OCI-LY1 (cell line): ENCODE data around the gene SIM2.

ENCODE experiments used
- H2AFZ ChIP-seq: fragments of 200-600 bp; sonication (generic), shearing (Covaris generic); 2 replicates; pipeline ENCODE4 v1.6.0; 2014; ENCODE audit warnings: antibody characterized with exemption, mild to moderate bottlenecking, low read length
- H3F3A ChIP-seq: fragments of 200-600 bp; sonication (generic), shearing (Covaris generic); 2 replicates; pipeline ENCODE4 v1.6.0; 2014; ENCODE audit warnings: mild to moderate bottlenecking, antibody characterized with exemption, low read length, moderate library complexity; ENCODE audit not compliant: insufficient read depth
- H3K27ac ChIP-seq: fragments of 200-600 bp; sonication (generic); 2 replicates; pipeline ENCODE4 v1.5.1; 2014; ENCODE audit warnings: low read length, mixed run types, mild to moderate bottlenecking, low read depth; ENCODE audit not compliant: poor library complexity, severe bottlenecking
- H3K27me3 ChIP-seq: fragments of 200-600 bp; sonication (generic); 2 replicates; pipeline ENCODE4 v1.6.0; 2014; ENCODE audit warnings: antibody characterized with exemption, mild to moderate bottlenecking, low read length, moderate library complexity; ENCODE audit not compliant: insufficient read depth
- H3K36me3 ChIP-seq: fragments of 200-600 bp; sonication (generic); 2 replicates; pipeline ENCODE4 v1.6.1; 2014; ENCODE audit warnings: mild to moderate bottlenecking, antibody characterized with exemption, low read length, moderate library complexity, mixed read lengths; ENCODE audit not compliant: insufficient read depth
- H3K4me1 ChIP-seq: fragments of 200-600 bp; sonication (generic); 2 replicates; pipeline ENCODE4 v1.5.1; 2014; ENCODE audit warnings: mild to moderate bottlenecking, low read length, moderate library complexity; ENCODE audit not compliant: insufficient read depth, severe bottlenecking
- H3K4me2 ChIP-seq: fragments of 200-600 bp; sonication (generic), shearing (Covaris generic); 2 replicates; pipeline ENCODE4 v1.6.1; 2014; ENCODE audit warnings: low read length
- H3K4me3 ChIP-seq: fragments of 200-600 bp; sonication (generic); 2 replicates; pipeline ENCODE4 v1.5.1; 2014; ENCODE audit warnings: low read length, low read depth, mild to moderate bottlenecking, mixed read lengths; ENCODE audit not compliant: poor library complexity, severe bottlenecking
- H3K79me2 ChIP-seq: fragments of 200-600 bp; shearing (Covaris generic); 2 replicates; pipeline ENCODE4 v1.6.1; 2016; ENCODE audit warnings: mixed run types, low read length, mixed read lengths; ENCODE audit not compliant: insufficient read depth
- H3K9ac ChIP-seq: fragments of 200-600 bp; sonication (generic), shearing (Covaris generic); 2 replicates; pipeline ENCODE4 v1.6.1; 2014; ENCODE audit warnings: mild to moderate bottlenecking, low read length, mixed read lengths
- H3K9me2 ChIP-seq: fragments of 200-600 bp; sonication (generic), shearing (Covaris generic); 2 replicates; pipeline ENCODE4 v1.6.1; 2014; ENCODE audit warnings: low read depth, mild to moderate bottlenecking, low read length, mixed read lengths
- H3K9me3 ChIP-seq: fragments of 200-600 bp; shearing (Covaris generic); 2 replicates; pipeline ENCODE4 v1.6.1; 2014; ENCODE audit warnings: low read length, mixed read lengths
- H4K20me1 ChIP-seq: fragments of 200-600 bp; sonication (generic), shearing (Covaris generic); 2 replicates; pipeline ENCODE4 v1.6.0; 2016; ENCODE audit warnings: mild to moderate bottlenecking, low read length; ENCODE audit not compliant: insufficient read depth
- EZH2 ChIP-seq: fragments of 200-600 bp; sonication (generic), shearing (Covaris generic); IDR thresholded peaks from 2 replicates; pipeline ENCODE4 v1.8.0; 2017; ENCODE audit warnings: borderline replicate concordance, mixed run types, mild to moderate bottlenecking, antibody characterized with exemption, low read length, moderate library complexity, mixed read lengths
- TF ChIP-seq, protein P1 (sequence below): fragments of 200-600 bp; sonication (generic), shearing (Covaris generic); IDR thresholded peaks from 2 replicates; pipeline ENCODE4 v1.5.1; 2017; ENCODE audit warnings: mild to moderate bottlenecking, antibody characterized with exemption, low read length, moderate library complexity, mixed read lengths

SIM2 gene

DNA sequence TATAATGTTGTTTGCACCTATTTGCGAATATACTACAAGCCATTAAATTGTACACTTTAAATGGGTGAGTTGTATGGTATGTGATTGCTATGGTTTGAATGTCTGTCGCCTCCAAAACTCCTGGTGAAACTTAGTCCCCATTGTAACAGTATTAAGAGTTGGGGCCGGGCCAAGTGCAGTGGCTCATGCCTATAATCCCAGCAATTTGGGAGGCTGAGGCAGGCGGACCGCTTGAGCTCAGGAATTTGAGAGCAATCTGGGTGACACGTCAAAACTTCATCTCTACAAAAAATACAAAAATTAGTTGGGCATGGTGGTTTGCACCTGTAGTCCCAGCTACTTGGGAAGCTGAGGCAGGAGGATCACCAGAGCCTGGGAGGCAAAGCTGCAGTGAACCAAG lies 12.0 kb upstream of the SIM2 start:
- Histone ChIP-seq H3K9ac (no peak overlapping the region), H2AFZ (no peak overlapping the region), H3K36me3 (no peaks in the 10 kb centered on the region), H3K4me3 (no peak overlapping the region), H3K27me3 (no peaks in the 10 kb centered on the region), H3K27ac (no peak overlapping the region), H3K9me2 (no peaks in the 10 kb centered on the region), H3F3A (no peaks in the 10 kb centered on the region), H3K79me2 (no peaks in the 10 kb centered on the region), H3K9me3 (no peaks in the 10 kb centered on the region; the same call in 1 of the 2 replicates), H3K4me1 (no peaks in the 10 kb centered on the region), H3K4me2 (no peak overlapping the region), H4K20me1 (no peaks in the 10 kb centered on the region)
- TF ChIP-seq, protein P1, sequence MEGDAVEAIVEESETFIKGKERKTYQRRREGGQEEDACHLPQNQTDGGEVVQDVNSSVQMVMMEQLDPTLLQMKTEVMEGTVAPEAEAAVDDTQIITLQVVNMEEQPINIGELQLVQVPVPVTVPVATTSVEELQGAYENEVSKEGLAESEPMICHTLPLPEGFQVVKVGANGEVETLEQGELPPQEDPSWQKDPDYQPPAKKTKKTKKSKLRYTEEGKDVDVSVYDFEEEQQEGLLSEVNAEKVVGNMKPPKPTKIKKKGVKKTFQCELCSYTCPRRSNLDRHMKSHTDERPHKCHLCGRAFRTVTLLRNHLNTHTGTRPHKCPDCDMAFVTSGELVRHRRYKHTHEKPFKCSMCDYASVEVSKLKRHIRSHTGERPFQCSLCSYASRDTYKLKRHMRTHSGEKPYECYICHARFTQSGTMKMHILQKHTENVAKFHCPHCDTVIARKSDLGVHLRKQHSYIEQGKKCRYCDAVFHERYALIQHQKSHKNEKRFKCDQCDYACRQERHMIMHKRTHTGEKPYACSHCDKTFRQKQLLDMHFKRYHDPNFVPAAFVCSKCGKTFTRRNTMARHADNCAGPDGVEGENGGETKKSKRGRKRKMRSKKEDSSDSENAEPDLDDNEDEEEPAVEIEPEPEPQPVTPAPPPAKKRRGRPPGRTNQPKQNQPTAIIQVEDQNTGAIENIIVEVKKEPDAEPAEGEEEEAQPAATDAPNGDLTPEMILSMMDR = no peak
- TF ChIP-seq EZH2 = no peak

DNA sequence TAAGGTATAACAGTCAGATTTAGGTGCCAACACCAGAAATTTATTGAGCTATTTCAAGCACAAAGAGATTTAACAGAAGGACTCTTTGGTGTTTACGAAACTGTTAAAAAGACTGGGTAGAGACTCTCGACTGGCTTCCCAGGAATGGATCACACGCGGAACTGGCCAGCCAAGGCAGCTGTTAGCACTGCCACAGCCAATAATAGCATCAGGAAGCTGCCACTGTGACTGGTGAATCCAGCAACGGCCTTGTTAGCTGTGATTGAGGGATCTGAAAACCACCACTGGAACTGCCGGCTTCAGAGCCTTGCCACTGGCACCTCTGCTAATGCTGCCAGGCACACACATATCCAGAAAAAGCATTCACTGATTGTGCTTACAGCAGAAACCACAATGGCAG lies 10.6 kb upstream of the SIM2 start:
- Histone ChIP-seq H3K79me2 (no peaks in the 10 kb centered on the region), H4K20me1 (no peaks in the 10 kb centered on the region), H3K4me1 (no peaks in the 10 kb centered on the region), H2AFZ (no peak overlapping the region), H3K9me2 (no peaks in the 10 kb centered on the region), H3K36me3 (no peaks in the 10 kb centered on the region), H3F3A (no peaks in the 10 kb centered on the region), H3K27me3 (no peaks in the 10 kb centered on the region), H3K9me3 (no peaks in the 10 kb centered on the region; the same call in 1 of the 2 replicates), H3K9ac (no peak overlapping the region), H3K4me2 (no peak overlapping the region), H3K4me3 (no peak overlapping the region), H3K27ac (no peak overlapping the region)
- TF ChIP-seq, protein P1 = no peak

DNA sequence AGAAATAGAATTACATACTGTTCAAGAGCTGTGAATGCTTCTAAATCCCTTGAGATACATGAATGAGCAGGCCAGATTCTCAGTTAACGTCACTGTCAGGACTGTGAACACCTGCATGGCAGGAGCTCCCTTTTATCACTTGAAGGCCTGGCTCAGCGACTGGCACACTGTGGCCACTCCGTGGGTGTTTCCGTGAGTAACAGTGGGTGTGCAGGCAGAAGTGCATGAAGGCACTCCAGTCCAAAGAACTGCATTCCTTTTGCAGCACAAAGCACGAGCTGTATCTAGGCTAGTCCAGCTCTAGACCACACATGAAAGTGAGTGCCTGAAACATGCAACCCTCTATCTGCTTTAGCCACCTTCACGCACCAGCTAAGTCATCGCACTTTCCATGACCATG lies 9.6 kb upstream of the SIM2 start:
- Histone ChIP-seq H3K9me2 (no peaks in the 10 kb centered on the region), H3K36me3 (no peaks in the 10 kb centered on the region), H4K20me1 (no peaks in the 10 kb centered on the region), H3K9me3 (no peaks in the 10 kb centered on the region; the same call in 1 of the 2 replicates), H3K4me3 (no peak overlapping the region), H2AFZ (no peak overlapping the region), H3K4me2 (no peak overlapping the region), H3F3A (no peaks in the 10 kb centered on the region), H3K27ac (no peak overlapping the region), H3K79me2 (no peaks in the 10 kb centered on the region), H3K4me1 (no peaks in the 10 kb centered on the region), H3K9ac (no peak overlapping the region), H3K27me3 (no peaks in the 10 kb centered on the region)
- no peak for TF ChIP-seq EZH2
- TF ChIP-seq, protein P1 = no peak
